Superior temporal gyrus (tissue), 1 donor: Measurements from ENCODE around the gene DENND5A.

Experiments used
- DNase-seq: peaks from one replicate; pipeline ENCODE4 v3.0.0-alpha.2; 2016; ENCODE audit errors: extremely low spot score

DENND5A gene

DNA sequence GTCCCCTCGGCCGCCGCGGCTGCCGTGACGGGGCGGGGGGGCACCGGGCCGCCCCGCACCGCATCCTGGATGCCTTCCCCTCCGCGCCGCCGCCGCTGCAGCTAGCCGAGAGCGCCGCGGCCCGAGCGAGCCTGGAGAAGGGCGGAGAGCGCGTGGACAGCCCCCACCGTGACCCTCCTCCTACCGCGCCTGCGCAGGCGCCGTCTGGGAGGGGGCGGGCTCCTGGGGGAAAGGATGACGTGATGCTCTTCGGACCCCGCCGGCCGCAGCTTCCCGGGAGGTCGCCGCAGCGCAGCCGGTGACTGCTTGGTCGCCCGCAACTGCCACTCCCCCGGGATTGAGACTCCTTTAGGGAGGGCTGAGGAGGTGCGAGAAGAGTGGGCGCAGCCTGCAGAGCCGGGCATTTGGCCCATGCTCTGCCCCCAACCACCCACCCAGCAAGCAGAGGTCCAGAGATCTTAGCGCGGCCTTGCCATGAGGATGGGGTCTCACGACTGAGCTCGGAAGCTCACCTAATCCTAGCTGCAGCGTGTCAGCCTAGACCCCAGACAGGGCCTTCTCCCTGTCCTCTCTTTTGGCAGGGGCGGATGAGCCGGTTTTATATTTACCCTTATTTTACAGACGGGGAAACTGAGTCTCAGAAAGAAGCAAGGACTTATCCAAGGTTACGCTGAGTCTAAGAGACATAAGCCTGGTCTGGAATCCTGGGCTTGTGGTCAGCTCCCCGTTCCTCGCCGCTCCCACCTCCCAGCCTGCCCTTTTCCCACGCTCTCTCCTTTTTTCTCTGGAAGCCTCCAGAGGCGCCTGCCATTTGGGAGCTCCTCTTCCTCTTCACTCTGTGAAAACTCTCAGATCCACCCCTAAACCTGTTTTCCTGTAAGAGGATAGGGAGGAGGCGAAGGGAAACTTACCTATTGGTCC, at the start of gene DENND5A:
Gene DENND5A (minus strand): TSS at position 140 of the 921 bp plus-strand sequence. CDS start 281 bp downstream, outside the sequence.
- peak; percentile 88 for DNase-seq

- peak; percentile 96 for DNase-seq
Measured at GRCh38 chr11:9314291-9315077, 49.3 kb upstream of the DENND5A start, which contains the start of gene TMEM41B. Gene TMEM41B (minus strand): TSS chr11:9314593. CDS start chr11:9314441, 152 bp downstream.

- DNase-seq = peak; percentile 40
Measured at GRCh38 chr11:9313648-9314290, 48.6 kb upstream of the DENND5A start.

DNA sequence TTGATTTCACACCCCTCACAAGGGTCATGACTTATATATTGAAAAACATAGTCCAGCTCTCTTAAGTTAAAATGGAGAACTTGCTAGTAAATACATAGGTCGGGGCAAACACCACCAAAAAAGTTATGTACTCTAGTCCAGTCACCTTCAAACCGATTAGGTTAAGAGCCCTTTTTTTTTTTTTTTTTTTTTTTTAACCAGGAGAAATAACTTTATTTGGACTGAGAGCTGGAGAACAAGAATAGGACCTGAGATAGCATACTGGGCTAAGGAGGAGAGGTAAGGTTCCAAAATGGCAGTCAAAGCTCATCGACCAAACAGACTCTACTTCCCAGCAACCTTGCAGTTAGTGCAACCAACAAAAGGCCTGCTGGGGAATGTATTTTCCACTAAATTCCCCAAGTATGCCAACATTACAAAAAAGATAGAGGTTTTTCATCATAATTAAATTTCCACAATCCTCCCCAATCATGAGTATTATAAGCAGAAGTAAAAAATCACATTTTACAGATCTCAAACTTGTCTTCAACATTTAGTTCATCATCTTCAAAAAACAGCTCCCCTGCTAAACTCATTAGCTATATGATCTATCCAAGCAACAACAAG, 45.4 kb upstream of the DENND5A start:
- no peak for DNase-seq

DNA sequence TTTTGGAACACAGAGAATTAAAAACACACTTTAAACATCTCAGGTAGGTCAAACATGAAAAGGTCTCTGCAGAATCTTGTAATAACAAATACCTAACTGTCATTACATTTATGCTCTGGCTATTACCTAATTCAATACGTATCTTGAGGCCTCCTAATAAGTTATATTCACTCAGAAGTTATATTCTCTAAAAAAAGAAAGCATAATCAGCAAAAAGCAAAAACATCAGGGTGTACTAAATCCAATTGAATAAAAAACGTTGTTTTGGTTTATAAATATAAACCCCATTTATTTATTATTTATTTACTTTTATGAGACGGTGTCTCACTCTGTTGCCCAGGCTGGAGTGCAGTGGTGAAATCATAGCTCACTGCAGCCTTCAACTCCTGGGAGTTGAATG, 39.0 kb upstream of the DENND5A start:
- no peak for DNase-seq

DNA sequence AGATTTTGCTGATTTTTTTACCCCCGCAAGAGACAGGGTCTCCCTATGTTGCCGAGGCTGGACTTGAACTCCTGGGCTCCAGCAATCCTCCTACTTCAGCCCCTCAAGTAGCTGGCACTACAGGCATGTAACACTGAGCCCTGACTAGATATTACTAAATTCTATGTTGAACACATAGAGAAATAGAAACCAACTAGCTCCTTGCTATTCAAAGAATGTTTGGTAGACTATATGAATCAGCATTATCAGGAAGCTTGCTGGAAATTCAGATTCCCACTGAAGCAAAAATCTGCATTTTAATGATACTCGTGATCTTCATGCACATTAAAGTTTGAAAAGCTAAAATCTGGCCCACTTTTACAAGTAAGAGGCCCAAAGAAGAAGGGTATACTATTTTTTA, 37.3 kb upstream of the DENND5A start:
- no peak for DNase-seq

GRCh38 chr11:9301720-9302119, 36.6 kb upstream of the DENND5A start:
- DNase-seq = no peak

GRCh38 chr11:9293646-9294045, 28.5 kb upstream of the DENND5A start:
- no peak for DNase-seq

GRCh38 chr11:9285850-9286587, 20.9 kb upstream of the DENND5A start:
- DNase-seq = no peak

DNA sequence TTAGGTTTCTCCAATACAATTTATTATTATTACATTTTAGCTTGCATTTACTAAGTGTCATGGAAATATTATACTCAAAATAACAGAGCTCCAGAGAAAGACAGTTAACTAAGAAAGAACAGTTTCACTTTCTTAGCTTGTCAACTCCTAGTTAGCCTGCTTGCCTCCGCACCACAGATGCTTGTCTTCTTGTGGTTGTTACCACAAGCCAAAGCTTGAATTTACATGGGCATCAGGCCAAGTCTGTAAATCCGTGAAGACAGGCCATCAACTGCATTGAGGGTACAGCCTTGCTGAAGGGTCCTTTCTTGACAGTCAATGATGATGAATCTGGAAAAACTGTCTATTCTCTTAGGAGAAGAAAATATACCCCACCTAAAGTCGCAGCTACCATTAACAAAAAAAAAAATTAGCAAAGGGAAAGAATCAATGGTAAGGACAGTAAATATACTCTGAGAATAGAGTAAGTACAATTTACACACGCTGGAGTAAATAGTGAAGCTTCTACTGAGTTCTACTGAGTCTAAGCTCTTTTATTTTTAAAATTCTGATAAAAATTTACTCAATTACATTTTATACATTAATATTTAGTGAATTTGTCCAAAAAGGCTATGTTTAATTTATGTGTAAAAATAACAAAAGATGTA, 15.6 kb upstream of the DENND5A start:
- no peak for DNase-seq

DNA sequence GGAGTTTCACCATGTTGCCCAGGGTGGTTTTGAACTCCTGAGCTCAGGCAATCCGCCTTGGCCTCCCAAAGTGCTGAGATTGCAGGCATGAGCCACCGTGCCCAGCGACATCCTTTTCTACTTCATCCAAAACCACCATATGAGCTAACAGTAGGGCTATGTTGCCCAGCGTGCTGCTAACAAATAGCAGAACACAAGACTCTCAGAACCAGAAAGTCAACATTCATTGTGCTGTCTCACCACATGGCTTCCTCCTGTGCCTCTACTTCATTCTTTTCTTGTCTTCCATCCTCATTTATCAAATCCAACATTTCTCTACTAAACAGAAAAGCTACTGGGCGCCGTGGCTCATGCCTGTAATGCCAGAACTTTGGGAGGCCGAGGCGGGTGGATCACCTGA, 12.0 kb upstream of the DENND5A start:
- DNase-seq = no peak

GRCh38 chr11:9276571-9276970, 11.4 kb upstream of the DENND5A start:
- DNase-seq = no peak

- peak; percentile 51 for DNase-seq
Measured at GRCh38 chr11:9274499-9275258, 9.5 kb upstream of the DENND5A start.

DNA sequence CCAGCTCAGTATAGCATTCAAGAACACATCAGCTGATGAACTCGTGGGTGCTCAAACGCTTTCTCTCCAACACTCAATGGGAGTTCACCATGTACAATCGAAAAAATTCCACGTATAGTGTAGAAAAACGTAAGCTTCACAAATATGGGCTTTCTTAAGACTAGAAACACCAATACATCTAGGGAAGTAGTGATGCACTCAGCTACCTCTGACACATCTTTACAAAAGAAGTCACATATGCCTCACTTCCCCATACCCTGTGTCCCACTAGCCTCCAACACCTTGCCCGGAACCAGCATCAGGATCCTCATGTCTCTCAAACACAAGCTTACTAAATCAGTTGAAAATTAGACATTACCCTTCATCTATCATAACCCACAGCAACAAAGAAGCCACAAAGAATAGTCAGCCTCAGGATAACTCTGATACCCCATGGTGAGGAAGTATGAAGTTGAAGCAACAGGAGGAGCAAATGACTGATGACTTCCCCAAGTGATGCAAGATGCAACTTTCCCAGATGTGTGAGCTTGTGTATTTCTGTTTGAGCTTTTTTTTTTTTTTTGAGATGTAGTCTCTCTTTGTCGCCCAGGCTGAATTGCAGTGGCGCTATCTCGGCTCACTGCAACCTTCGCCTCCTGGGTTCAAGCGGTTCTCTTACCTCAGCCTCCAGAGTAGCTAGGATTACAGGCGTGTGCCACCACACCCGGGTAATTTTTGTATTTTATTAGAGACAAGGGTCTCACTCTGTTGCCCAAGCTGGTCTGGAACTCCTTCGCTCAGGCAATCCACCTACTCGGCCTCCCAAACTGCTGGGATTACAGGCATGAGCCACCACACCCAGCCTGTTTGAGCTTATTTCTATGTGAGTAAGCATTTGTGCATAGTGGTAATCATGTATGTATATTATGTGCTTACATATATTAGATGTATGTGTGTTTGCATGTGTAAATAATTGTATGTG, 8.5 kb upstream of the DENND5A start:
- no peak for DNase-seq

GRCh38 chr11:9269492-9270013, 4.4 kb upstream of the DENND5A start:
- DNase-seq = no peak

DNA sequence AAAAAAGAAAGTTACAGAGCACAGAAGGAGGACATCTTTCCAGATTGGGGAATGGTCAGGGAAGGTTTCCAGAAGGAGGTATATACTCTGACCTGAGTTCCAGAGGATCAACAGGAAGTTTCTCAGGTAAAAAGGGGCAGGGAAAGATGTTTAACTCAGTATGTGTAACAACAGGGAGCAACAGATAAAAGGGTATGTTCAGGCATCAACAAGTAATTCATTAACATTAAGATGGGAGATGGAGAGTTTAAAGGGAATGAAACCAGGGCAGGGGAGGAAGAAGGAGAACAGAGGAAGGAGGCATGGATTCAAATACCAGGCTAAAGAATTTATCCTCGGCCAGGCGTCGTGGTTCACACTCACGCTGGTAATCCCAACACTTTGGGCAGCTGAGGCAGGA, 2.5 kb upstream of the DENND5A start:
- no peak for DNase-seq

DNA sequence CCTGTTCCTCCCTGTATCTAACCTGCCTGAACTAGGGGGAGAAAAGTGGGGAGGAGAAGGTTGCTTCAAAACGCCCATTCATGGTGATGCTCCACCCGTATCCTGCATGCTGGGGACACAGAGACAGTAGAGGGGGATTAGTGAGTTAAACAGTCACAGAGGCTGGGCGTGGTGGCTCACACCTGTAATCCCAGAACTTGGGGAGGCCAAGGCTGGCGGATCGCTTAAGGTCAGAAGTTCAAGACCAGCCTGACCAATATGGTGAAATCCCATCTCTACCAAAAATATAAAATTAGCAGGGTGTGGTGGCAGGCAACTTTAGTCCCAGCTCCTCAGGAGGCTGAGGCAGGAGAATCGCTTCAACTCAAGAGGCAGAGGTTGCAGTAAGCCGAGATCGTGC, 1.8 kb upstream of the DENND5A start:
- DNase-seq = no peak

DNA sequence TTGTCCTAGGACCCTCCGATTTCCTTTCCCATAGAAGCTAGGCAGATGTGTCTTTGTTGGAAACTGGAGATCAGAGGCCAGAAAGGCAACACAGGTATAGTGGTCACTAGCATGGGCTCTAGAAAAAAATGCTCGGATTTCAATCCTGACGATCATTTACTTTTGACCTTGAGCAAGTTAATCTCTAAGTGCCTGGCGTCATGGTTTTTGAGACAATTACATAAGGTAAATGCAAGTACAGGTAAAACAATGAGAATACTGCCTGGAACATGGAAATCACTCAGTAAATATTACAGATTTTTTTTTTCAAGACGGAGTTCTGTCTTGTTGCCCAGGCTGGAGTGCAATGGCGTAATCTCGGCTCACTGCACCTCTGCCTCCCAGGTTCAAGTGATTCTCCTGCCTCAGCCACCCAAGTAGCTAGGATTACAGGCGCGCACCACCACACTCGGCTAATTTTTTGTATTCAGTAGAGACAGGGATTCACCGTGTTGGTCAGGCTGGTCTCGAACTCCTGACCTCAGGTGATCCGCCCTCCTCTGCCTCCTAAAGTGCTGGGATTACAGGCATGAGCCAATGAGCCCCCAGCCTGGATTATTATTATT, 1.1 kb upstream of the DENND5A start:
- DNase-seq = no peak
